K562 (cell line): ENCODE measurements around the gene PPIP5K2.

Experiments
- TAF1 ChIP-seq: IDR thresholded peaks from 2 replicates; pipeline ENCODE4 v1.6.1; 2011; ENCODE audit warnings: mild to moderate bottlenecking, low read length, moderate library complexity; ENCODE audit not compliant: insufficient read depth, control insufficient read depth, severe bottlenecking; ENCODE audit errors: extremely low read depth
- ZNF274 ChIP-seq: IDR thresholded peaks from 2 replicates; pipeline ENCODE4 v1.6.1; 2011; ENCODE audit warnings: low read depth, mild to moderate bottlenecking, low read length, moderate library complexity, borderline replicate concordance
- TF ChIP-seq, protein P1 (sequence below), 3 experiments: IDR thresholded peaks in 2 of 3; conservative IDR thresholded peaks in 1 of 3; 2 replicates each; pipeline ENCODE4 v1.5.1; 2011 to 2012; ENCODE audit warnings: low read length in 3 of 3, mild to moderate bottlenecking in 3 of 3, control low read depth in 2 of 3, improper control_type of control experiment in 1 of 3, inconsistent platforms in 1 of 3, low read depth in 1 of 3, mixed read lengths in 1 of 3, moderate library complexity in 1 of 3; ENCODE audit not compliant: insufficient read depth in 2 of 3

DNA sequence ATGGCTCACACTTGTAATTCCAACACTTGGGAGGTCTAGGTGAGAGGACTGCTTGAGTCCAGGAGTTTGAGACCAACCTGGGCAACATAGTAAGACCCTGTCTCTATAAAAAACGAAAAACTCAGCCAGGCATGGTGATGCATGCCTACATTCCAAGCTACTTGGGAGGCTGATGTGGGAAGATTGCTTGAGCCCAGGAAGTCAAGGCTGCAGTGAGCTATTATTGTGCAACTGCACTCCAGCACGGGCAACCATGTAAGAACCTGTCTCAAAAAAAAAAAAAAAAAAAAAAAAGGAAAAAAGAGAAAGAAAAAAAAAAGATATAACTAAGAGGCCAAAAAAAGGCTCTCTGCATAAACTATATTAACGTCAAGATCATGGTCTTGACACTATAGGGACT is 27.4 kb upstream of the PPIP5K2 start:
- TF ChIP-seq, protein P1, sequence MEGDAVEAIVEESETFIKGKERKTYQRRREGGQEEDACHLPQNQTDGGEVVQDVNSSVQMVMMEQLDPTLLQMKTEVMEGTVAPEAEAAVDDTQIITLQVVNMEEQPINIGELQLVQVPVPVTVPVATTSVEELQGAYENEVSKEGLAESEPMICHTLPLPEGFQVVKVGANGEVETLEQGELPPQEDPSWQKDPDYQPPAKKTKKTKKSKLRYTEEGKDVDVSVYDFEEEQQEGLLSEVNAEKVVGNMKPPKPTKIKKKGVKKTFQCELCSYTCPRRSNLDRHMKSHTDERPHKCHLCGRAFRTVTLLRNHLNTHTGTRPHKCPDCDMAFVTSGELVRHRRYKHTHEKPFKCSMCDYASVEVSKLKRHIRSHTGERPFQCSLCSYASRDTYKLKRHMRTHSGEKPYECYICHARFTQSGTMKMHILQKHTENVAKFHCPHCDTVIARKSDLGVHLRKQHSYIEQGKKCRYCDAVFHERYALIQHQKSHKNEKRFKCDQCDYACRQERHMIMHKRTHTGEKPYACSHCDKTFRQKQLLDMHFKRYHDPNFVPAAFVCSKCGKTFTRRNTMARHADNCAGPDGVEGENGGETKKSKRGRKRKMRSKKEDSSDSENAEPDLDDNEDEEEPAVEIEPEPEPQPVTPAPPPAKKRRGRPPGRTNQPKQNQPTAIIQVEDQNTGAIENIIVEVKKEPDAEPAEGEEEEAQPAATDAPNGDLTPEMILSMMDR (IDR thresholded peaks at IDR 0.05 in 2 of 3, conservative IDR thresholded peaks at IDR 0.05 in 1 of 3; ENCODE audit: insufficient read depth in 2 of 3, low read depth in 1 of 3, low read length in 3 of 3) = no peak
- no peak for TF ChIP-seq TAF1
- TF ChIP-seq ZNF274 = no peak
